NB4 (cell line): ENCODE data around the gene IGSF1.
A peak's percentile ranks its signal among the peaks of the same experiment; 100 is the strongest.

Experiments used
- DNase-seq: peaks from one replicate; pipeline ENCODE4 v3.0.0; 2010; ENCODE audit warnings: low read depth
- H3K4me3 ChIP-seq: one replicate; pipeline ENCODE4 v1.5.1; 2011; ENCODE audit warnings: mild to moderate bottlenecking, low read depth, low read length, moderate library complexity
- CTCF ChIP-seq: IDR thresholded peaks from one replicate; pipeline ENCODE4 v1.5.1; 2012; ENCODE audit warnings: low read depth, low read length
- MAX ChIP-seq: IDR thresholded peaks from 2 replicates; pipeline ENCODE4 v1.6.1; 2011; ENCODE audit warnings: low read depth, low read length
- MYC ChIP-seq: IDR thresholded peaks from 2 replicates; pipeline ENCODE4 v1.6.1; 2011; ENCODE audit warnings: low read depth, low read length
- POLR2A ChIP-seq: IDR thresholded peaks from 2 replicates; pipeline ENCODE4 v1.6.1; 2011; ENCODE audit warnings: mild to moderate bottlenecking; ENCODE audit not compliant: insufficient read length; ENCODE audit errors: extremely low read depth

Gene IGSF1

GRCh38 chrX:131288738-131289511 is at the start of gene IGSF1:
Gene IGSF1 (minus strand): TSS chrX:131289306. CDS start chrX:131286674, 2,632 bp downstream.
- H3K4me3 ChIP-seq: no peak within 1 kb of the TSS
- no peak for TF ChIP-seq MYC
- peak; percentile 2 for DNase-seq

- no peak overlapping the region for H3K4me3 ChIP-seq
- no peak for DNase-seq
- no peak for TF ChIP-seq POLR2A
- TF ChIP-seq CTCF: no peak
- no peak for TF ChIP-seq MYC
- no peak for TF ChIP-seq MAX
Observed at GRCh38 chrX:131332331-131332730, 43.2 kb upstream of the IGSF1 start.

GRCh38 chrX:131331152-131331551 is 42.0 kb upstream of the IGSF1 start:
- no peak for TF ChIP-seq POLR2A
- TF ChIP-seq MAX: no peak
- TF ChIP-seq CTCF: no peak
- no peak for TF ChIP-seq MYC
- no peak overlapping the region for H3K4me3 ChIP-seq
- DNase-seq: peak; percentile 0

GRCh38 chrX:131330735-131331134 is 41.6 kb upstream of the IGSF1 start:
- H3K4me3 ChIP-seq: no peak overlapping the region
- TF ChIP-seq MYC (no peak), MAX (no peak), POLR2A (no peak), CTCF (no peak)
- DNase-seq: no peak

- DNase-seq: no peak
- TF ChIP-seq POLR2A (no peak), MYC (no peak), MAX (no peak), CTCF (no peak)
Observed at GRCh38 chrX:131322651-131323050, 33.5 kb upstream of the IGSF1 start.

GRCh38 chrX:131317326-131317725 is 28.2 kb upstream of the IGSF1 start:
- DNase-seq: no peak
- no peak overlapping the region for H3K4me3 ChIP-seq
- TF ChIP-seq MYC (no peak), MAX (no peak), CTCF (no peak), POLR2A (no peak)

More at GRCh38 chrX:131322651-131323050, 33.5 kb upstream of the IGSF1 start:
- H3K4me3 ChIP-seq: no peak overlapping the region
